ENCODE measurements around the gene LMOD3. TPM values are rescaled to one million over a fixed set of nuclear protein-coding genes. Genes with fewer than 3 reads are reported as not detected.
A peak's percentile ranks its signal among the peaks of the same experiment; 100 is the strongest.

LMOD3 gene
- total RNA-seq, 1 donor from 2014 or later: not detected

DNA sequence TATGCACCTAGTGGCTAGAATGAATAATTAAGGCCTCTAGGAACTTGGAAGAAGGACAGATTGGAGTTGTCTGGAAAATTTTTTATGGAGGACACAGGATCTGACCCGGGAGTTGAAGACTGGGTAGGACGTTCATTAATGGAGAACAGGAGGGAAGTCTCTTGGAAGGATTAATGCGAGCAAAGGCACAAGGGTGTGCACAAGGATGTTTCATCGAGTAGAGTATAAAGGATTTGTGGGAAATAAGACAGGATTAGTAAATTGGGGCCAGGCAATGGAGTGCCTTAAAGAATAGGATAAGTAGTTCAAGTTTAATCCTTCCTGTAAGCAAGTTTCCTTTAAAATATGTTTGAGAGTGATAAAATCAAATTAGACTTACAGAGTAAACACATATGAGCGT is 14.6 kb downstream of the LMOD3 start:
- POLR2A ChIA-PET: interaction anchor here (0.6 kb wide), 1 partner anchor 89 kb away, joined by 5 read pairs; no protein-coding TSS in a partner anchor
- H3K4me3 Mint-ChIP-seq: no peak overlapping the region
- intact Hi-C loops (cut with micrococcal nuclease): no loop called here
- no peaks in the 10 kb centered on the region for H3K9me3 Mint-ChIP-seq
- H3K27me3 Mint-ChIP-seq: no peaks in the 10 kb centered on the region
- H3K36me3 Mint-ChIP-seq (ENCODE audit: low read depth): peaks cover 29% of the 10 kb centered on the region
- DNase-seq: no peak
- H3K27ac Mint-ChIP-seq: no peak overlapping the region
- peaks cover 10% of the 10 kb centered on the region for H3K4me1 Mint-ChIP-seq
- TF ChIP-seq, protein P1, sequence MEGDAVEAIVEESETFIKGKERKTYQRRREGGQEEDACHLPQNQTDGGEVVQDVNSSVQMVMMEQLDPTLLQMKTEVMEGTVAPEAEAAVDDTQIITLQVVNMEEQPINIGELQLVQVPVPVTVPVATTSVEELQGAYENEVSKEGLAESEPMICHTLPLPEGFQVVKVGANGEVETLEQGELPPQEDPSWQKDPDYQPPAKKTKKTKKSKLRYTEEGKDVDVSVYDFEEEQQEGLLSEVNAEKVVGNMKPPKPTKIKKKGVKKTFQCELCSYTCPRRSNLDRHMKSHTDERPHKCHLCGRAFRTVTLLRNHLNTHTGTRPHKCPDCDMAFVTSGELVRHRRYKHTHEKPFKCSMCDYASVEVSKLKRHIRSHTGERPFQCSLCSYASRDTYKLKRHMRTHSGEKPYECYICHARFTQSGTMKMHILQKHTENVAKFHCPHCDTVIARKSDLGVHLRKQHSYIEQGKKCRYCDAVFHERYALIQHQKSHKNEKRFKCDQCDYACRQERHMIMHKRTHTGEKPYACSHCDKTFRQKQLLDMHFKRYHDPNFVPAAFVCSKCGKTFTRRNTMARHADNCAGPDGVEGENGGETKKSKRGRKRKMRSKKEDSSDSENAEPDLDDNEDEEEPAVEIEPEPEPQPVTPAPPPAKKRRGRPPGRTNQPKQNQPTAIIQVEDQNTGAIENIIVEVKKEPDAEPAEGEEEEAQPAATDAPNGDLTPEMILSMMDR (IDR thresholded peaks at IDR 0.05): no peak
- CTCF ChIA-PET: no interaction called here
- ATAC-seq (ENCODE audit: low read depth): no peak

DNA sequence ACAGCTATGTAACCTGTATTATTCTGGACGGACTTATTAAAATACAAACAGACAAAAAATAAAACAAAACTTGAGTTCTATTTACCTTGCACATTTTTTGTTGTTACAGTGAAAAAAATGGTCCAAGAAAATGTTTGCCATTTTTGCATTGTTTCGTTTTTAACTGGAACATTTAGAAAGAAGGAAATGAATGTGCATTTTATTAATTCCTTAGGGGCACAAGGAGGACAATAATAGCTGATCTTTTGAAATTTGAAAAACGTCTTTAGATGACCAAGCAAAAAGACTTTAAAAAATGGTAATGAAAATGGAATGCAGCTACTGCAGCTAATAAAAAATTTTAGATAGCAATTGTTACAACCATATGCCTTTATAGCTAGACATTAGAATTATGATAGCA is 17.1 kb downstream of the LMOD3 start:
- intact Hi-C loops (cut with micrococcal nuclease): no loop called here
- ChIA-PET CTCF (interaction anchor here (1.0 to 2.4 kb wide), 2 partner anchors 15 to 16 kb away, joined by 3 to 6 read pairs; no protein-coding TSS in a partner anchor), POLR2A (interaction anchor here (1.4 kb wide), 1 partner anchor 53 kb away, joined by 4 read pairs; the partner anchor contains the start of gene TMF1)
- Mint-ChIP-seq H3K4me3 (no peak overlapping the region), H3K4me1 (peaks cover 11% of the 10 kb centered on the region), H3K9me3 (no peaks in the 10 kb centered on the region), H3K27ac (peak overlapping the region; percentile 31), H3K36me3 (ENCODE audit: low read depth) (peaks cover 46% of the 10 kb centered on the region), H3K27me3 (no peaks in the 10 kb centered on the region)
- no peak for ATAC-seq (ENCODE audit: low read depth)
- DNase-seq: no peak
- TF ChIP-seq, protein P1 (IDR thresholded peaks at IDR 0.05): no peak

DNA sequence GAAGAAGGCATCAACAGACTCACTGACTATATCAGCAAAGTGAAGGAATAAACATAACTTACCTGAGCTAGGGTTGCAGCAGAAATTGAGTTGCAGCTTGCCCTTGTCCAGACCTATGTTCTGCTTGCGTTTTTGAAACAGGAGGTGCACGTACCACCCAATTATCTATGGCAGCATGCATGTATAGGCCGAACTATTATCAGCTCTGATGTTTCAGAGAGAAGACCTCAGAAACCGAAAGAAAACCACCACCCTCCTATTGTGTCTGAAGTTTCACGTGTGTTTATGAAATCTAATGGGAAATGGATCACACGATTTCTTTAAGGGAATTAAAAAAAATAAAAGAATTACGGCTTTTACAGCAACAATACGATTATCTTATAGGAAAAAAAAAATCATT is 17.8 kb downstream of the LMOD3 start:
- POLR2A ChIA-PET: interaction anchor here (0.6 to 1.4 kb wide), 2 partner anchors 20 to 53 kb away, joined by 3 to 4 read pairs; partner anchors contain the start of genes ARL6IP5 and TMF1
- H3K4me3 Mint-ChIP-seq: no peak overlapping the region
- peaks cover 16% of the 10 kb centered on the region for H3K4me1 Mint-ChIP-seq
- no peaks in the 10 kb centered on the region for H3K9me3 Mint-ChIP-seq
- no peaks in the 10 kb centered on the region for H3K27me3 Mint-ChIP-seq
- CTCF ChIA-PET: interaction anchor here (0.6 to 1.0 kb wide), 2 partner anchors 9 to 15 kb away, joined by 3 read pairs; no protein-coding TSS in a partner anchor
- intact Hi-C loops (cut with micrococcal nuclease): no loop called here
- peak overlapping the region; percentile 38 for H3K27ac Mint-ChIP-seq
- TF ChIP-seq, protein P1 (IDR thresholded peaks at IDR 0.05): no peak
- H3K36me3 Mint-ChIP-seq (ENCODE audit: low read depth): peaks cover 51% of the 10 kb centered on the region
- no peak for ATAC-seq (ENCODE audit: low read depth)
- DNase-seq: no peak

DNA sequence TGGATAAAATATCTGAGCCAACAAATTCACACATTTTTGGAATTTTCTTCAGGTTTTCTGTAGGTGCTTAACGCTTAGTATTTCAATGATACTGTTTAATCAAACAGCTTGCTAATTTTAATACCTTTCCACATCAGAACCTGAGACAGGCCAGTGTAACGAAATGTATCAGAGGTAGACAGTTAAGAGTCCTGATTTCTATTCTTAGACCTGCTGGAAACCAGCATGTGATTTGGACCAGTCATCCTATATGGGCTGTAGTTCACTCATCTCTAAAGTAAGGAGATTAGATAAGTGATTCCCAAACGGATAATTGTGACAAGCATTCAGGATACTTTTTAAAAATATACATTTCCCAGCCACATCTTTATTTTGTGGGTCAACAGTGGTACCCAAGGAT is 19.3 kb downstream of the LMOD3 start:
- H3K27ac Mint-ChIP-seq: no peak overlapping the region

DNA sequence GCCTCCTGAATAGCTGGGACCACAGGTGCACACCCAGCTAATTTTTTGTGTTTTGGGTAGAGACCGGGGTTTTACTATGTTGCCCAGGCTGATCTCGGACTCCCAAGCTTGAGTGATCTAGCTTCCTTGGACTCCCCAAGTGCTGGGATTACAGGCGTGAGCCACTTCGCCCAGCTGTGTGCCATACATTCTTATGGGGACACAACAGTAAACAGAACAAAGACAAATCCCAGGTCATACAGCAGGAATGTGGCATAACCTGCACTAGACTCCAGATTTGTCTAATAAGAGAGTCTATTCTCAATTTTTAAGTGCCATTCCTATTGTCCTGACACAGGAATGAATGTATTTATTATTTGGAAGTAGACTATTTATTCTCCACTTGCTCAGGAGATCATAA is 20.0 kb downstream of the LMOD3 start:
- no peak overlapping the region for H3K27ac Mint-ChIP-seq
- CTCF ChIA-PET: interaction anchor here (1.0 kb wide), 1 partner anchor 18 kb away, joined by 4 read pairs; no protein-coding TSS in a partner anchor
- ATAC-seq (ENCODE audit: low read depth) (no peak), DNase-seq (no peak)
- no peaks in the 10 kb centered on the region for H3K9me3 Mint-ChIP-seq
- TF ChIP-seq, protein P1 (IDR thresholded peaks at IDR 0.05): no peak
- H3K4me3 Mint-ChIP-seq: no peak overlapping the region
- no peaks in the 10 kb centered on the region for H3K27me3 Mint-ChIP-seq
- H3K36me3 Mint-ChIP-seq (ENCODE audit: low read depth): peaks cover 60% of the 10 kb centered on the region
- intact Hi-C loops (cut with micrococcal nuclease): no loop called here
- peaks cover 25% of the 10 kb centered on the region for H3K4me1 Mint-ChIP-seq
- POLR2A ChIA-PET: no interaction called here

More for the DNA sequence above, 19.3 kb downstream of the LMOD3 start:
- no peak overlapping the region for H3K4me3 Mint-ChIP-seq
- no peaks in the 10 kb centered on the region for H3K27me3 Mint-ChIP-seq
- TF ChIP-seq, protein P1 (IDR thresholded peaks at IDR 0.05): no peak
- ATAC-seq (ENCODE audit: low read depth): no peak
- POLR2A ChIA-PET: no interaction called here
- H3K4me1 Mint-ChIP-seq: peaks cover 21% of the 10 kb centered on the region
- no peaks in the 10 kb centered on the region for H3K9me3 Mint-ChIP-seq
- CTCF ChIA-PET: interaction anchor here (1.0 kb wide), 1 partner anchor 17 kb away, joined by 4 read pairs; no protein-coding TSS in a partner anchor
- intact Hi-C loops (cut with micrococcal nuclease): no loop called here
- H3K36me3 Mint-ChIP-seq (ENCODE audit: low read depth): peaks cover 56% of the 10 kb centered on the region
- DNase-seq: no peak
